Mesenchymal stem cell (in vitro differentiated cells and primary cell): ENCODE data around the gene LRP11.
"Not testable (repeated sequence)": the region's sequence is repeated elsewhere in the genome, so short reads cannot be mapped to it uniquely, and the experiment has no call there.

Experiments used
- DNase-seq: peaks from one replicate; pipeline ENCODE4 v3.0.0-alpha.2; 2013
- H2AFZ ChIP-seq: one replicate; pipeline ENCODE4 v1.6.1; 2013; ENCODE audit warnings: low read depth, mild to moderate bottlenecking, control low read depth, inconsistent platforms, low read length, moderate library complexity
- H2AK5ac ChIP-seq: 2 replicates; pipeline ENCODE4 v1.6.1; 2013; ENCODE audit warnings: low read length, moderate library complexity, mild to moderate bottlenecking, inconsistent platforms; ENCODE audit not compliant: severe bottlenecking
- H2BK120ac ChIP-seq: one replicate; pipeline ENCODE4 v1.6.1; 2013; ENCODE audit warnings: low read depth, mild to moderate bottlenecking, inconsistent platforms, low read length, moderate library complexity
- H2BK12ac ChIP-seq, 2 experiments: one replicate each; pipeline ENCODE4 v1.6.1; 2013; ENCODE audit warnings: inconsistent platforms in 2 of 2, low read length in 2 of 2, mild to moderate bottlenecking in 2 of 2, moderate library complexity in 2 of 2, control low read depth in 1 of 2
- H2BK15ac ChIP-seq: one replicate; pipeline ENCODE4 v1.6.1; 2013; ENCODE audit warnings: mild to moderate bottlenecking, low read depth, inconsistent platforms; ENCODE audit not compliant: poor library complexity, severe bottlenecking
- H2BK5ac ChIP-seq: 2 replicates; pipeline ENCODE4 v1.6.1; 2013; ENCODE audit warnings: low read depth, mild to moderate bottlenecking, low read length, control low read depth, inconsistent platforms; ENCODE audit not compliant: poor library complexity, severe bottlenecking
- H3K14ac ChIP-seq, 2 experiments: one replicate each; pipeline ENCODE4 v1.6.1; 2013; ENCODE audit warnings: inconsistent platforms in 2 of 2, low read length in 2 of 2, control low read depth in 1 of 2, mild to moderate bottlenecking in 1 of 2, moderate library complexity in 1 of 2
- H3K18ac ChIP-seq, 2 experiments: one replicate each; pipeline ENCODE4 v1.6.1; 2013; ENCODE audit warnings: inconsistent platforms in 2 of 2, low read length in 2 of 2, control low read depth in 1 of 2, low read depth in 1 of 2, mild to moderate bottlenecking in 1 of 2
- H3K23ac ChIP-seq, 2 experiments: one replicate each; pipeline ENCODE4 v1.6.1; 2013; ENCODE audit warnings: inconsistent platforms in 2 of 2, low read length in 2 of 2, mild to moderate bottlenecking in 2 of 2, moderate library complexity in 2 of 2, control low read depth in 1 of 2
- H3K27ac ChIP-seq: 2 replicates; pipeline ENCODE4 v1.5.1; 2013; ENCODE audit warnings: mild to moderate bottlenecking, moderate library complexity, low read length, control low read depth, inconsistent platforms; ENCODE audit not compliant: poor library complexity, severe bottlenecking
- H3K27me3 ChIP-seq, 2 experiments: 2 replicates each; pipeline versions ENCODE4 v1.6.1 to v1.7.0; 2013; ENCODE audit warnings: low read length in 2 of 2, mild to moderate bottlenecking in 2 of 2, moderate library complexity in 2 of 2, control low read depth in 1 of 2, inconsistent platforms in 1 of 2; ENCODE audit not compliant: control insufficient read depth in 1 of 2, insufficient read depth in 1 of 2
- H3K36me3 ChIP-seq, 2 experiments: 2 replicates each; pipeline versions ENCODE4 v1.6.1 to v1.7.0; 2013; ENCODE audit warnings: low read length in 2 of 2, control low read depth in 1 of 2, inconsistent platforms in 1 of 2, low read depth in 1 of 2, mild to moderate bottlenecking in 1 of 2; ENCODE audit not compliant: insufficient read depth in 2 of 2, control insufficient read depth in 1 of 2
- H3K4ac ChIP-seq, 2 experiments: one replicate each; pipeline ENCODE4 v1.6.1; 2013; ENCODE audit warnings: inconsistent platforms in 2 of 2, low read length in 2 of 2, mild to moderate bottlenecking in 2 of 2, moderate library complexity in 2 of 2, control low read depth in 1 of 2, low read depth in 1 of 2
- H3K4me1 ChIP-seq: 2 replicates; pipeline ENCODE4 v1.6.1; 2013; ENCODE audit warnings: low read depth, low read length, control low read depth; ENCODE audit not compliant: control insufficient read depth, insufficient read depth
- H3K4me2 ChIP-seq: 2 replicates; pipeline ENCODE4 v1.6.1; 2013; ENCODE audit warnings: low read length, mild to moderate bottlenecking, inconsistent platforms; ENCODE audit not compliant: poor library complexity, severe bottlenecking
- H3K4me3 ChIP-seq, 2 experiments: 2 replicates each; pipeline versions ENCODE4 v1.5.1 to v1.7.0; 2013; ENCODE audit warnings: low read length in 2 of 2, mild to moderate bottlenecking in 2 of 2, control low read depth in 1 of 2, low read depth in 1 of 2; ENCODE audit not compliant: insufficient read depth in 1 of 2
- H3K79me1 ChIP-seq: replicated peaks from 2 replicates; pipeline ENCODE4 v1.6.1; 2013; ENCODE audit warnings: mild to moderate bottlenecking, control low read depth, low read length, inconsistent platforms; ENCODE audit not compliant: poor library complexity, severe bottlenecking
- H3K9ac ChIP-seq: 2 replicates; pipeline ENCODE4 v1.7.0; 2013; ENCODE audit warnings: mild to moderate bottlenecking, low read length, moderate library complexity
- H3K9me3 ChIP-seq: 2 replicates; pipeline ENCODE4 v1.7.0; 2013; ENCODE audit warnings: mild to moderate bottlenecking, low read length; ENCODE audit not compliant: control insufficient read depth
- H4K8ac ChIP-seq: one replicate; pipeline ENCODE4 v1.6.1; 2013; ENCODE audit warnings: inconsistent platforms, mild to moderate bottlenecking, low read length, moderate library complexity
- H4K91ac ChIP-seq: one replicate; pipeline ENCODE4 v1.6.1; 2013; ENCODE audit warnings: mild to moderate bottlenecking, low read length, inconsistent platforms
- WGBS: methylation state at CpG from one replicate; pipeline ENCODE4 v1.1.7; 2013; ENCODE audit warnings: mixed read lengths; 5-methylcytosine and 5-hydroxymethylcytosine counted together

Gene LRP11

DNA sequence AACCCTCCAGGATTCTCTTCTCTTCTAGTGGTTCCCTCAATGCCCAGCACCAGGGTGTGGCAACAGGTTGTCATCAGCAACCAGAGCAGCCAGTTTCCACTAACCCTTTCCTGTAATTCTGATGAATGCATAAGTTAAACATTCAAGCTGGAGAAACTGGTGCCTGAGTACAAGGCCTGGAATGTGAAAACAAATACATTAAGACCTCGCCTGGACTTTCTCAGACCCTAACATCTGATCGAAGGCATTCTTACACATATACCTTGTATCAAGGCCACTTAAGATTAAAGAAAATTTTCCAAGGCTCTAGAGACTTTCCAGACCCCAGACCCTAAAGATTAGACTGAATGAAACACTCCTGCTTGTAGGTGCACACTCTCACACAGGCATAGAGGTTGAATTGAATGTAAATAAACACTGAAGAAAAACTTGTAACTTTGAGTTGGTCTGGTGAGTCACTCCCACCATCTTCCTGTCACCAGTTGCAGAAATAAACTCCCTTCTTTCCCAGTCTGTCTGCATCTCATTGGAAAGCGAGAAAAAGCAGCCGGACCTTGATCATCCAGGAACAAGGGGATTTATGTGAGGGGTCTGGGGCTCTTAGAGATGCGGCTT is 9.0 kb downstream of the LRP11 start:
- Histone ChIP-seq H2BK12ac (no peak overlapping the region), H3K23ac (no peak overlapping the region), H2AFZ (no peak overlapping the region), H3K4me2 (peak overlapping the region; percentile 35), H2AK5ac (no peak overlapping the region), H3K18ac (peak overlapping the region; percentile 41 to 93), H3K79me1 (peaks cover 7% of the 10 kb centered on the region), H3K9ac (peak overlapping the region; percentile 67), H4K8ac (peak overlapping the region; percentile 95), H2BK120ac (peak overlapping the region; percentile 43), H3K4me1 (peaks cover 12% of the 10 kb centered on the region), H4K91ac (peak overlapping the region; percentile 91), H3K14ac (no peak overlapping the region), H3K36me3 (peaks cover 0 to 19% of the 10 kb centered on the region in 2 experiments), H3K4me3 (no peak overlapping the region), H3K27me3 (no peaks in the 10 kb centered on the region), H3K9me3 (no peaks in the 10 kb centered on the region), H2BK5ac (peak overlapping the region; percentile 61), H2BK15ac (no peak overlapping the region), H3K27ac (peak overlapping the region; percentile 90), H3K4ac (peak overlapping the region in 1 of 2 experiments; percentile 92)
- WGBS: 5% methylated on average over 5 of the region's 5 CpGs
- peak; percentile 96 for DNase-seq

GRCh38 chr6:149854532-149854931 is 9.6 kb downstream of the LRP11 start:
- Histone ChIP-seq H3K4me1 (peaks cover 14% of the 10 kb centered on the region), H2BK5ac (no peak overlapping the region), H3K79me1 (peaks cover 5% of the 10 kb centered on the region), H3K4me3 (no peak overlapping the region), H4K8ac (peak overlapping the region; percentile 95), H3K4me2 (no peak overlapping the region), H2BK12ac (peak overlapping the region; percentile 91 to 97), H3K4ac (peak overlapping the region; percentile 65 to 92), H3K14ac (peak overlapping the region in 1 of 2 experiments; percentile 68), H3K23ac (no peak overlapping the region), H2AK5ac (peak overlapping the region; percentile 36), H3K36me3 (peaks cover 0 to 19% of the 10 kb centered on the region in 2 experiments), H2BK15ac (peak overlapping the region; percentile 4), H3K9ac (no peak overlapping the region), H3K27ac (peak overlapping the region; percentile 90), H4K91ac (peak overlapping the region; percentile 91), H2AFZ (no peak overlapping the region), H3K27me3 (no peaks in the 10 kb centered on the region), H2BK120ac (peak overlapping the region; percentile 43), H3K9me3 (no peaks in the 10 kb centered on the region), H3K18ac (peak overlapping the region; percentile 88 to 93)
- WGBS: 63% methylated on average over 6 of the region's 6 CpGs
- DNase-seq: no peak

DNA sequence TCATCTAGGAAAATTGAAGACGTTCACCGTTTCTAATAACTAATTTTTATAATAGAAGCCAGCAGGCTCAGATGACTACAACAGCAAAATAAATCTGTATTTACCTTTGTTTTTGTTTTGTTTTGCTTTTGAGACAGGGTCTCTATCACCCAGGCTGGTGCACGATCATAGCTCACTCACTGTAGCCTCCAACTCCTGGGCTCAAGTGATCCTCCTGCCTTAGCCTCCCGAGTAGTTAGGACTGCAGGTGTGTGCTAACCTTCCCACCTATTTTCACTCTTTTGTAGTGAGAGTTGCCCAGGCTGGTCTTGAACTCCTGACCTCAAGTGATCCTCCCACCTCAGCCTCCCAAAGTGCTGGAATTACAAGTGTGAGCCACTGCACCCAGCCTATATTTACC is 10.1 kb downstream of the LRP11 start:
- peak overlapping the region in 1 of 2 experiments; percentile 53 for H3K14ac ChIP-seq
- 96% methylated on average over 2 of the region's 4 CpGs for WGBS

GRCh38 chr6:149852881-149853280 is 11.3 kb downstream of the LRP11 start:
- no peak overlapping the region for H3K23ac ChIP-seq
- H3K14ac ChIP-seq: no peak overlapping the region
- DNase-seq: no peak
- no peak overlapping the region for H2BK15ac ChIP-seq
- peak overlapping the region; percentile 71 to 76 for H2BK12ac ChIP-seq
- H3K4me1 ChIP-seq: peaks cover 13% of the 10 kb centered on the region
- H4K91ac ChIP-seq: peak overlapping the region; percentile 81
- peak overlapping the region; percentile 29 for H4K8ac ChIP-seq
- peak overlapping the region; percentile 79 for H3K18ac ChIP-seq
- no peak overlapping the region for H2BK5ac ChIP-seq
- H3K27ac ChIP-seq: no peak overlapping the region
- no peak overlapping the region for H3K4me2 ChIP-seq
- WGBS: 81% methylated on average over 11 of the region's 12 CpGs
- H3K9me3 ChIP-seq: no peaks in the 10 kb centered on the region
- H3K9ac ChIP-seq: no peak overlapping the region
- peaks cover 0 to 19% of the 10 kb centered on the region in 2 experiments for H3K36me3 ChIP-seq
- H3K79me1 ChIP-seq: peaks cover 5% of the 10 kb centered on the region
- no peak overlapping the region for H2AFZ ChIP-seq
- H2AK5ac ChIP-seq: peak overlapping the region; percentile 43
- peak overlapping the region in 1 of 2 experiments; percentile 45 for H3K4ac ChIP-seq
- H3K4me3 ChIP-seq: no peak overlapping the region
- no peaks in the 10 kb centered on the region for H3K27me3 ChIP-seq
- no peak overlapping the region for H2BK120ac ChIP-seq

More for the DNA sequence above, 10.1 kb downstream of the LRP11 start:
- H3K4me2 ChIP-seq, H3K79me1 ChIP-seq, DNase-seq, H2BK5ac ChIP-seq, H2BK120ac ChIP-seq, H2AFZ ChIP-seq, H3K9me3 ChIP-seq, H3K4me3 ChIP-seq, H2BK15ac ChIP-seq, H4K8ac ChIP-seq, H3K9ac ChIP-seq, H3K27me3 ChIP-seq: not testable (repeated sequence)
- H3K4me1 ChIP-seq: peaks cover 12% of the 10 kb centered on the region
- H2BK12ac ChIP-seq: peak overlapping the region; percentile 42 to 96
- H3K18ac ChIP-seq: peak overlapping the region; percentile 73 to 79
- H2AK5ac ChIP-seq: peak overlapping the region; percentile 83
- H3K27ac ChIP-seq: peak overlapping the region; percentile 30
- peak overlapping the region in 1 of 2 experiments; percentile 69 for H3K4ac ChIP-seq
- H3K36me3 ChIP-seq: peaks cover 0 to 19% of the 10 kb centered on the region in 2 experiments
- peak overlapping the region; percentile 64 for H4K91ac ChIP-seq
- H3K23ac ChIP-seq: peak overlapping the region in 1 of 2 experiments; percentile 65
